H1 (cell line): ENCODE measurements around the gene CYYR1. TPM values are rescaled to one million over a fixed set of nuclear protein-coding genes. Genes with fewer than 3 reads are reported as not detected.

Experiments used
- CTCF ChIA-PET: fragments of 300-600 bp; sonication (Branson Sonifier 250); formaldehyde crosslinking; loops from one replicate; lab custom pipeline; 2021; ENCODE audit not compliant: partially characterized antibody; lab: Charles Lee
- POLR2A ChIA-PET: fragments of 300-600 bp; sonication (Branson Sonifier 250); formaldehyde crosslinking; loops from one replicate; lab custom pipeline; 2021; ENCODE audit warnings: inconsistent platforms; ENCODE audit not compliant: partially characterized antibody; lab: Charles Lee
- DNase-seq, 2 experiments: peaks; one replicate each; pipeline versions ENCODE4 v3.0.0 to v3.0.0-alpha.2; 2010 to 2022; ENCODE audit warnings: low spot score in 2 of 2, low read depth in 1 of 2, mixed read lengths in 1 of 2
- FAIRE-seq: peaks from 2 replicates; lab custom pipeline; 2011; peaks lifted over from hg19 to GRCh38; lab: Jason Lieb, UNC
- H2AFZ ChIP-seq: 2 replicates; pipeline ENCODE4 v1.8.1; 2012; ENCODE audit warnings: low read length, inconsistent platforms
- H2AK5ac ChIP-seq: 2 replicates; pipeline ENCODE4 v1.6.1; 2013; ENCODE audit warnings: low read depth, low read length
- H2BK120ac ChIP-seq: replicated peaks from 2 replicates; pipeline ENCODE3; 2013; ENCODE audit warnings: low read depth, low read length, inconsistent platforms
- H2BK12ac ChIP-seq: 2 replicates; pipeline ENCODE4 v1.6.1; 2013; ENCODE audit warnings: low read depth, low read length
- H2BK15ac ChIP-seq: 2 replicates; pipeline ENCODE4 v1.6.1; 2013; ENCODE audit warnings: low read length
- H2BK20ac ChIP-seq: 2 replicates; pipeline ENCODE4 v1.6.1; 2013; ENCODE audit warnings: low read length
- H2BK5ac ChIP-seq: 2 replicates; pipeline ENCODE4 v1.6.1; 2013; ENCODE audit warnings: low read depth, low read length
- H3K14ac ChIP-seq: 2 replicates; pipeline ENCODE4 v1.6.1; 2013; ENCODE audit warnings: inconsistent platforms; ENCODE audit not compliant: insufficient read length
- H3K18ac ChIP-seq: 2 replicates; pipeline ENCODE4 v1.6.1; 2013; ENCODE audit warnings: low read length; ENCODE audit errors: extremely low read depth
- H3K23ac ChIP-seq: 2 replicates; pipeline ENCODE4 v1.6.1; 2013; ENCODE audit warnings: inconsistent platforms; ENCODE audit not compliant: insufficient read length
- H3K23me2 ChIP-seq: 2 replicates; pipeline ENCODE4 v1.6.1; 2013; ENCODE audit warnings: low read depth, low read length
- H3K27ac ChIP-seq: 2 replicates; pipeline ENCODE4 v1.6.1; 2011; ENCODE audit warnings: low read depth, low read length, inconsistent platforms
- H3K27me3 ChIP-seq, 4 experiments: replicated peaks in 1 of 4; 1 replicate in 1 of 4; 2 replicates in 3 of 4; pipeline versions ENCODE4 v1.6.1 to v1.8.1; 2011 to 2013; ENCODE audit warnings: low read length in 3 of 4, mild to moderate bottlenecking in 3 of 4, inconsistent platforms in 2 of 4, mixed read lengths in 2 of 4, moderate library complexity in 1 of 4; ENCODE audit not compliant: control insufficient read depth in 3 of 4, insufficient read depth in 3 of 4; ENCODE audit errors: extremely low read depth in 1 of 4
- H3K36me3 ChIP-seq, 4 experiments: 2 replicates each; pipeline versions ENCODE4 v1.6.1 to v1.8.1; 2011 to 2013; ENCODE audit warnings: mild to moderate bottlenecking in 4 of 4, low read length in 3 of 4, moderate library complexity in 2 of 4, control low read depth in 1 of 4, inconsistent platforms in 1 of 4; ENCODE audit not compliant: insufficient read depth in 4 of 4, control insufficient read depth in 2 of 4
- H3K4ac ChIP-seq: replicated peaks from 2 replicates; pipeline ENCODE3; 2013; ENCODE audit warnings: low read length, low read depth, mixed read lengths, inconsistent platforms; ENCODE audit not compliant: insufficient read length
- H3K4me1 ChIP-seq, 4 experiments: replicated peaks in 1 of 4; 1 replicate in 1 of 4; 2 replicates in 3 of 4; pipeline versions ENCODE4 v1.6.1 to v1.8.1; 2011 to 2013; ENCODE audit warnings: low read length in 3 of 4, inconsistent platforms in 2 of 4, mixed read lengths in 1 of 4; ENCODE audit not compliant: insufficient read depth in 4 of 4, control insufficient read depth in 3 of 4
- H3K4me2 ChIP-seq, 2 experiments: 2 replicates each; pipeline versions ENCODE4 v1.6.1 to v1.8.1; 2011 to 2013; ENCODE audit warnings: low read depth in 2 of 2, low read length in 2 of 2, control low read depth in 1 of 2, inconsistent platforms in 1 of 2, mild to moderate bottlenecking in 1 of 2; ENCODE audit not compliant: insufficient read depth in 1 of 2
- H3K4me3 ChIP-seq, 4 experiments: fragments of 200-600, 300-600 bp in 1 of 4; sonication (generic), shearing (Covaris generic), sonication (Bioruptor Twin) in 1 of 4; 2 replicates each; pipeline versions ENCODE4 v1.5.1 to v1.8.1; 2011 to 2016; ENCODE audit warnings: low read length in 4 of 4, low read depth in 3 of 4, control low read depth in 2 of 4, inconsistent platforms in 2 of 4, mild to moderate bottlenecking in 2 of 4, mixed read lengths in 1 of 4, moderate library complexity in 1 of 4; ENCODE audit not compliant: insufficient read depth in 2 of 4; ENCODE audit errors: extremely low read depth in 1 of 4
- H3K56ac ChIP-seq: replicated peaks from 2 replicates; pipeline ENCODE3; 2013; ENCODE audit warnings: low read depth, mild to moderate bottlenecking, mixed read lengths, low read length, inconsistent platforms; ENCODE audit not compliant: insufficient read length
- H3K79me1 ChIP-seq: 2 replicates; pipeline ENCODE4 v1.6.1; 2013; ENCODE audit warnings: low read depth, low read length, control low read depth
- H3K79me2 ChIP-seq, 2 experiments: 2 replicates each; pipeline versions ENCODE4 v1.6.1 to v1.8.1; 2012 to 2013; ENCODE audit warnings: low read length in 2 of 2, mild to moderate bottlenecking in 2 of 2, inconsistent platforms in 1 of 2; ENCODE audit not compliant: insufficient read depth in 2 of 2, control insufficient read depth in 1 of 2
- H3K9ac ChIP-seq, 4 experiments: replicated peaks in 1 of 4; 1 replicate in 1 of 4; 2 replicates in 3 of 4; pipeline versions ENCODE4 v1.6.1 to v1.8.1; 2011 to 2013; ENCODE audit warnings: low read depth in 3 of 4, low read length in 3 of 4, control low read depth in 2 of 4, mild to moderate bottlenecking in 2 of 4, moderate library complexity in 2 of 4, inconsistent platforms in 1 of 4; ENCODE audit errors: extremely low read depth in 1 of 4
- H3K9me3 ChIP-seq, 2 experiments: 2 replicates each; pipeline versions ENCODE4 v1.6.1 to v1.8.1; 2012 to 2013; ENCODE audit warnings: mild to moderate bottlenecking in 2 of 2, moderate library complexity in 2 of 2, control low read depth in 1 of 2, inconsistent platforms in 1 of 2, low read depth in 1 of 2, low read length in 1 of 2, mixed read lengths in 1 of 2; ENCODE audit not compliant: insufficient read depth in 2 of 2
- H4K20me1 ChIP-seq, 2 experiments: replicated peaks in 1 of 2; 2 replicates each; pipeline versions ENCODE3 to v1.8.1; 2011 to 2013; ENCODE audit warnings: inconsistent platforms in 2 of 2, low read length in 2 of 2, mild to moderate bottlenecking in 1 of 2; ENCODE audit not compliant: insufficient read depth in 2 of 2, control insufficient read depth in 1 of 2
- H4K5ac ChIP-seq: 2 replicates; pipeline ENCODE4 v1.6.1; 2013; ENCODE audit warnings: low read length, low read depth, mixed read lengths, inconsistent platforms; ENCODE audit not compliant: insufficient read length
- H4K8ac ChIP-seq: 2 replicates; pipeline ENCODE4 v1.8.0; 2013; ENCODE audit warnings: mild to moderate bottlenecking, moderate library complexity, low read length, inconsistent platforms; ENCODE audit not compliant: insufficient read depth; ENCODE audit errors: extremely low read depth
- H4K91ac ChIP-seq: replicated peaks from 2 replicates; pipeline ENCODE3; 2013; ENCODE audit warnings: low read length, mixed read lengths, inconsistent platforms; ENCODE audit not compliant: insufficient read length
- ASH2L ChIP-seq: fragments of 200-600, 300-600 bp; sonication (generic); IDR thresholded peaks from one replicate; pipeline ENCODE4 v1.7.1; 2017; ENCODE audit warnings: low read length
- BCL11A ChIP-seq, 2 experiments: IDR thresholded peaks; one replicate each; pipeline ENCODE4 v1.6.1; 2011; ENCODE audit warnings: low read depth in 2 of 2, low read length in 2 of 2, mild to moderate bottlenecking in 2 of 2
- CEBPB ChIP-seq: IDR thresholded peaks from 2 replicates; pipeline ENCODE4 v1.6.1; 2012; ENCODE audit warnings: low read depth, low read length
- FOSL1 ChIP-seq: IDR thresholded peaks from 2 replicates; pipeline ENCODE4 v1.6.1; 2011; ENCODE audit warnings: mild to moderate bottlenecking, low read depth, low read length, moderate library complexity; ENCODE audit not compliant: insufficient read depth
- HDAC6 ChIP-seq: IDR thresholded peaks from one replicate; pipeline ENCODE4 v1.7.1; 2012; ENCODE audit warnings: low read depth, mild to moderate bottlenecking, inconsistent platforms, low read length, moderate library complexity
- JUN ChIP-seq: IDR thresholded peaks from 2 replicates; pipeline ENCODE4 v1.6.1; 2011; ENCODE audit warnings: low read depth, mild to moderate bottlenecking, improper control_type of control experiment, low read length
- KDM5A ChIP-seq: fragments of 200-600 bp; IDR thresholded peaks from 2 replicates; pipeline ENCODE4 v1.7.1; 2012; ENCODE audit warnings: mild to moderate bottlenecking, low read length, inconsistent platforms, mixed read lengths
- PHF8 ChIP-seq: fragments of 200-600 bp; sonication (generic); conservative IDR thresholded peaks from 2 replicates; pipeline ENCODE4 v1.7.1; 2012; ENCODE audit warnings: low read depth, mild to moderate bottlenecking, inconsistent platforms, low read length, moderate library complexity
- RFX5 ChIP-seq: IDR thresholded peaks from 2 replicates; pipeline ENCODE4 v1.6.1; 2011; ENCODE audit warnings: low read depth, low read length, improper control_type of control experiment, borderline replicate concordance
- RNF2 ChIP-seq: fragments of 200-900, 300-1000 bp; sonication (generic); IDR thresholded peaks from 2 replicates; pipeline ENCODE4 v1.7.1; 2016; ENCODE audit warnings: borderline replicate concordance, low read depth, mild to moderate bottlenecking, antibody characterized with exemption, low read length; ENCODE audit not compliant: poor library complexity, severe bottlenecking; ENCODE audit errors: missing control alignments
- SP2 ChIP-seq: IDR thresholded peaks from 2 replicates; pipeline ENCODE4 v1.6.1; 2012; ENCODE audit warnings: mild to moderate bottlenecking, low read length, inconsistent platforms
- TAF1 ChIP-seq: IDR thresholded peaks from 2 replicates; pipeline ENCODE4 v1.6.1; 2011; ENCODE audit warnings: mild to moderate bottlenecking, low read depth, low read length
- TEAD4 ChIP-seq: IDR thresholded peaks from 2 replicates; pipeline ENCODE4 v1.6.1; 2012; ENCODE audit warnings: low read depth, low read length, inconsistent platforms, mixed read lengths
- WGBS, 2 experiments: shearing (Covaris generic) in 1 of 2; methylation state at CpG; one replicate each; pipeline versions ENCODE4 v1.1.6 to v1.1.7; 2013 to 2015; ENCODE audit warnings: low lambda C conversion rate in 2 of 2, mixed read lengths in 2 of 2, inconsistent platforms in 1 of 2, low coverage in 1 of 2, missing lambda C conversion rate in 1 of 2; ENCODE audit not compliant: insufficient replicate concordance in 2 of 2, insufficient coverage in 1 of 2, insufficient read length in 1 of 2; ENCODE audit errors: extremely low coverage in 1 of 2, missing lambda C conversion rate in 1 of 2; 5-methylcytosine and 5-hydroxymethylcytosine counted together
- polyA plus RNA-seq, 7 experiments: library from polyadenylated mRNA; depleted of rRNA in 3 of 7; stranded (reverse) in 5 of 7; unstranded in 2 of 7; fragments of >200 nt in 5 of 7; fragments of 200-250 nt in 2 of 7; gene quantifications; 1 replicate in 5 of 7; 2 replicates in 1 of 7; 4 replicates in 1 of 7; pipeline versions ENCODE4 v1.2.1 to v1.2.3, GENCODE V29; 2011 to 2013; ENCODE audit warnings: missing spikeins in 2 of 7, mixed read lengths in 2 of 7
- total RNA-seq: library from RNA; stranded (reverse); fragmentation: NEBNext Ultra II Directional; extraction: Animal tissue kit (Norgen Biotek cat#: 25700); gene quantifications from 2 replicates; pipeline ENCODE4 v1.2.1, GENCODE V29; 2021

Gene CYYR1
- total and polyA plus RNA-seq, 2 of the 8 experiments (the other 6 are each of a cell fraction or from before 2014, with no cell fraction given) = 12.2 to 37.9 TPM

GRCh38 chr21:26503414-26503813, 69.7 kb downstream of the CYYR1 start:
- Histone ChIP-seq H3K23me2 (no peaks in the 10 kb centered on the region), H3K4ac (no peak overlapping the region), H3K27ac (no peak overlapping the region), H2BK5ac (no peak overlapping the region), H3K14ac (no peak overlapping the region), H2AK5ac (no peak overlapping the region), H3K56ac (no peak overlapping the region), H4K8ac (no peak overlapping the region), H3K4me3 (no peak overlapping the region), H3K9ac (no peak overlapping the region), H2BK12ac (no peak overlapping the region), H4K5ac (no peak overlapping the region), H3K18ac (no peak overlapping the region), H4K91ac (no peak overlapping the region), H2BK20ac (no peak overlapping the region), H4K20me1 (no peaks in the 10 kb centered on the region), H2AFZ (no peak overlapping the region), H3K27me3 (no peaks in the 10 kb centered on the region), H2BK15ac (no peak overlapping the region), H3K23ac (no peak overlapping the region), H3K79me1 (no peaks in the 10 kb centered on the region; the same call in 1 of the 2 replicates), H3K36me3 (no peaks in the 10 kb centered on the region), H3K79me2 (no peaks in the 10 kb centered on the region), H3K4me1 (no peaks in the 10 kb centered on the region), H3K4me2 (no peak overlapping the region), H3K9me3 (no peaks in the 10 kb centered on the region), H2BK120ac (no peak overlapping the region)
- TF ChIP-seq RFX5 = no peak
- no peak for TF ChIP-seq TEAD4
- TF ChIP-seq KDM5A = no peak
- no peak for TF ChIP-seq CEBPB
- TF ChIP-seq HDAC6 = no peak
- TF ChIP-seq BCL11A (IDR thresholded peaks at IDR 0.05; ENCODE audit: low read depth in 2 of 2, low read length in 2 of 2) = no peak
- no peak for TF ChIP-seq PHF8
- TF ChIP-seq JUN = no peak
- no peak for TF ChIP-seq SP2
- no peak for TF ChIP-seq TAF1
- no peak for TF ChIP-seq ASH2L
- no peak for TF ChIP-seq RNF2
- TF ChIP-seq FOSL1 = no peak
- WGBS, 2 experiments = 33% methylated on average over 2 of the region's 2 CpGs; no CpG with 5 or more reads in 1 of the 2 experiments
- FAIRE-seq = no peak
- DNase-seq = no peak
- CTCF ChIA-PET = no interaction called here
- POLR2A ChIA-PET = no interaction called here
